Activated gamma-delta T cell treated with anti-CD3 and anti-CD28 coated beads, Interleukin-2, amount 50 U/mL, for 16 hours (primary cell): ENCODE measurements around the gene CD4.
"Not testable (repeated sequence)": the region's sequence is repeated elsewhere in the genome, so short reads cannot be mapped to it uniquely, and the experiment has no call there.

ENCODE experiments used
- DNase-seq: peaks from one replicate; pipeline ENCODE4 v3.0.0-alpha.2; 2020; ENCODE audit warnings: low read depth

Gene CD4

DNA sequence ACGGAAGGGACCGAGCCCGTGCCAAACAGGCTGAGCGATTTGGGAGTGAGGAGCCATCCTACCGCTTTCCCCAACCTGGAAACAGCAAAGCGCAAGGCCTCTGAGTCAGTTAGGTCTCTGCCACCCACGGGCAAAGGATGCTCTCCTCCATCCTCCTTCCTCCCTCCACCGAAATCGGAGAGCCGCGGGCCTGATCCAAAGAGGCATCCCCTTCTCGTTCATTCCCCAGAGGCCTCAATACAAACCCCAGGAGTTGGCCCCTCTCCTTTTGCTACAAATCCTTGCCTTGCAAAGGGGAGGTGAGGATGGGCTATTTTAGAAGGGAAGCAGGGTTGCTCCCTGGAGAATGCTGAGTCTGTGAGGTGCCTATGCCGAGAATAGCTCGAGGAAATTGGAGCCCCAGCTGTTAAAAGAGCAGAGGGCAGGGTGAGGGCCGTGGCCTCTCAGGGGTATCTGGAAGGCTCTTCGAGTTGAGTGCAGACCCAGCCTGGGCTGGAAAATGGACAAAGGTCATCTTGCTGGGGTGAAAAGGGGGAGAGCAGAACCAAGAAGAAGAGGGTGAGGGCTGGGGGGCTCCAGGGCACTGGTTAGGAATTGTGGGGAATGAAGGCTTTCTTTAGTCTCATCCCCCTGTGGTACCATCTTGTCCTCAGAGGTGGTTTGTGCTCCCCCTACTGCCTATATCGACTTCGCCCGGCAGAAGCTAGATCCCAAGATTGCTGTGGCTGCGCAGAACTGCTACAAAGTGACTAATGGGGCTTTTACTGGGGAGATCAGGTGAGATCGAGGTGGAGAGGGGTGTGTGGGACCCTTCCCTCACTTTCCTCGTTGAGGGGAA is 79.1 kb downstream of the CD4 start:
- DNase-seq, result no peak

DNA sequence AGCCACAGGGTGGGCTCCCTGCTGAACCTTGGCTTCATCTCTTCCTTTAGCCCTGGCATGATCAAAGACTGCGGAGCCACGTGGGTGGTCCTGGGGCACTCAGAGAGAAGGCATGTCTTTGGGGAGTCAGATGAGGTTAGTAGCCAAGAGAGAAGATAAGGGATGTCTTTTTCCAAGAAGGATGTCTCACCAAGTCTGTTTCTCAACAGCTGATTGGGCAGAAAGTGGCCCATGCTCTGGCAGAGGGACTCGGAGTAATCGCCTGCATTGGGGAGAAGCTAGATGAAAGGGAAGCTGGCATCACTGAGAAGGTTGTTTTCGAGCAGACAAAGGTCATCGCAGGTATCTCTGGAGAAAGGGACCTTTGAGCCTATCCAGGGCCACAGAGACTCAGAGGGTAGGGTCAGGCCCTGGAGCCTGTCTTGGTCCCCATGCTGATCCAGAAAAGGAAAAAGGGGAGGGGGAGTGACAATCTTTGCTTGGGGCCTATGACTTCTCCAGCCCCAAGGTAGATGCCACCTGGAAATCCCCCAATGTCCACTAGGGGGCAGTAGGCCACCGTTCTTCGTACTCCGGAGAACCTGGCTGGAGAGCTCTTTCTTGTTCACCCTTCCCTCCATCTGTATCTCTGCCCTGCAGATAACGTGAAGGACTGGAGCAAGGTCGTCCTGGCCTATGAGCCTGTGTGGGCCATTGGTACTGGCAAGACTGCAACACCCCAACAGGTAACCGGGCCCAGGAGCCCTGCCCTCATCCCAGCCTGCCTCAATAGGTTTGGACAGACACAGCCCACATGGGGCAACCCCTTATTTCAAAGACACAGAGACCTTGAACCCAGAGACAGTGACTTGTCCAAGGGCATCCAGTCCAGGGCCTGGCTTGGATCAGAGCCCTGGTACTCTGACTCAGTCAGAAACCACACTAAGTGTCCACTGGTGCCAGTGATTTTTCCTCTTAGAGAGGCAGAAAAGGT is 80.0 kb downstream of the CD4 start:
- DNase-seq, result peak; percentile 80

DNA sequence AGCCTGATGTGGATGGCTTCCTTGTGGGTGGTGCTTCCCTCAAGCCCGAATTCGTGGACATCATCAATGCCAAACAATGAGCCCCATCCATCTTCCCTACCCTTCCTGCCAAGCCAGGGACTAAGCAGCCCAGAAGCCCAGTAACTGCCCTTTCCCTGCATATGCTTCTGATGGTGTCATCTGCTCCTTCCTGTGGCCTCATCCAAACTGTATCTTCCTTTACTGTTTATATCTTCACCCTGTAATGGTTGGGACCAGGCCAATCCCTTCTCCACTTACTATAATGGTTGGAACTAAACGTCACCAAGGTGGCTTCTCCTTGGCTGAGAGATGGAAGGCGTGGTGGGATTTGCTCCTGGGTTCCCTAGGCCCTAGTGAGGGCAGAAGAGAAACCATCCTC is 81.0 kb downstream of the CD4 start:
- DNase-seq, result not testable (repeated sequence)
